WI38 (cell line): ENCODE data around the gene TM2D3.
A peak's percentile ranks its signal among the peaks of the same experiment; 100 is the strongest.

Experiments
- H3K4me3 ChIP-seq: 2 replicates; pipeline ENCODE4 v1.5.1; 2011; ENCODE audit warnings: low read depth, mild to moderate bottlenecking, control low read depth, low read length
- CTCF ChIP-seq: IDR thresholded peaks from 2 replicates; pipeline ENCODE4 v1.5.1; 2012; ENCODE audit warnings: low read depth, mild to moderate bottlenecking, control low read depth, low read length

TM2D3 gene

GRCh38 chr15:101647251-101647650 is 4.9 kb downstream of the TM2D3 start:
- H3K4me3 ChIP-seq: no peak overlapping the region
- no peak for TF ChIP-seq CTCF

DNA sequence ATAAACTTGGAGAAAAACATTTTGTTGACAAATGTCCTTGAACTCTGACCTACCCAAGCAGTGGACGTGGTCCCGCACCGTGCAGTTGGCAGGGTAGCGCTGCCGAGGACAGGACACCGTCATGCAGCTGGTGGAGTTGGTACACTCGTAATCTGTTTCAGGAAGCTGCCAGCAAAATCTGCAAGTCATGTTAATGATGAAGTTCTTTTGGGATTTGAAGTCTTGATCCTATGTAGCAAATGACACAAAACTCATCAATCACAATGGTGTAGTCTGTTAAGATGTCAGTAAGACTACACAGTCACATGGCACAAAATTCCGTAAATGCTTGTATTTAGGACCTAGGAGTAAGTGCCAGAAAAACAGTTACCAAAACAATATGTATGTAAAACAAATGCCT is 5.5 kb downstream of the TM2D3 start:
- no peak overlapping the region for H3K4me3 ChIP-seq
- no peak for TF ChIP-seq CTCF

GRCh38 chr15:101642361-101642760 is 9.8 kb downstream of the TM2D3 start:
- no peak for TF ChIP-seq CTCF
- H3K4me3 ChIP-seq: no peak overlapping the region

DNA sequence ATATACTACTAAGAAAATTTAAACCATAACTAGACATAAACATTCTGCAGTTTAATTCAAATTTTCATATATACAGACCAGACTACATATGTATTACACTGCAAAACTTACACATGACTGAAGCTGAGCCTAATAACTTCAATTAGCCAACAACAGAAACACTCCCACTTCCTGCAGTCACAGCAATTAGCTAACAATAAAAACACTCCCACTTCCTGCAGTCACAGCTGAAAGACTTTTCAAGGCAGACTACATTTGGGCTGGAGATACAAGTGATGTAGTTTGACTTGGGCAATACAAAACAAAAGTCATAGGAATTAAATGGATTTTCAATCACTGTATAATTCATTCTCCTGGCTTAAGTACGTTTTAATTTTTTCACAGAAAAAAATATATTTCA is 10.3 kb downstream of the TM2D3 start:
- no peak for TF ChIP-seq CTCF
- no peak overlapping the region for H3K4me3 ChIP-seq

DNA sequence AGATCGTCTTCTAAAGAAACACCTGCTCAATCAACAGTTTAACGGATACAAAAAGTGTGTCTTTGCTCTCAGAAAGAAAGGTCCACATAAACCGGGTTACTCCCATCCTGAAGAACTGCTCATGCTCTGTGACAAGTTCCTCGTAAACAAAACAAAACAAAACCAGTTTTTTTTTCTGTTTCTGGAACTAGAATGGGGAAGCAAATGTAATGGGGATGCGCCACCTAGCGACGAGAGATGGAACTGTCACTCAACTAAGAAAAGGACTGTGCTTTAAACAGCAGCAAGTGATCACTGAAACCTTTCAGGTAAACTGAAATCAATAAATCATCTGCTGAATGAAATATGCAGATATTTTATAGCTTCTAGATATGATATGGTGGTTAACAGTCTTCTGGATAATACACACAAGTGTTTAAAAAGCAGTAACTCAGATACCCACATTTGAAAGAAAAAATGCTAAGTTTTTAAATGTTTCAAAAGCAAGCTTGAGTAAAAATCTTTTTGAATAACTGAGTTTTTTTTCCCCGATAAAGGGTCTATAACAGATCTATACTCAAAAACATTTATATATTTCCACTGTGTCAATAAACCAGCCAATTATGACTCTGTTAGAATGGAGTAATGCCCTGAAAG is 10.9 kb downstream of the TM2D3 start:
- H3K4me3 ChIP-seq: no peak overlapping the region
- peak; percentile 81 for TF ChIP-seq CTCF

DNA sequence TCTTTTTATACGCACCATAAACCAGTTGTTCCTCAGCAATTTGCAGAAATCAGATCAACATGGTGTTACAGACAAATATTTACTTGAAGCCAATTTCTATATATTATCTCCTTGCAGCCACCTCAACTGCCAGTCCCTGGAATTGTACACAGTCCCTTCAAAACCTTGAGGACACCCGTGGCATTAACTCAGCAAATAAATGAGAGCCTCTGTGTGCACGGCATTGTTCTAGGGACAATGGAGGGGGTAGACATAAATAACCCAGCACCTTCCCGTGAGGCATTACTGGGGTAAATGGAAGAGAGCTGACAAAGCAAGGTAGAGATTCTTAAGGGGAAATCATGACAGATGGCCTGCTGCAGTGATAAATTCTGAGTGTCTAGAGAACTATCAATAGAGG is 12.5 kb downstream of the TM2D3 start:
- no peak for TF ChIP-seq CTCF
- H3K4me3 ChIP-seq: no peak overlapping the region

- H3K4me3 ChIP-seq: no peak overlapping the region
- TF ChIP-seq CTCF: no peak
These were observed 14.3 kb downstream of the TM2D3 start for GRCh38 chr15:101637919-101638318.
